NCI-H2029 treated with DMSO at 0.1 percent for 48 hours (cell line): ENCODE results near the gene OSBPL9.

ENCODE experiments used
- DNase-seq: peaks from one replicate; lab custom pipeline; 2025; lab: John Stamatoyannopoulos, UW

Gene OSBPL9

GRCh38 chr1:51735746-51736254 lies 118.9 kb downstream of the OSBPL9 start:
- DNase-seq = no peak

- DNase-seq = no peak
Observed at GRCh38 chr1:51736702-51737101, 119.8 kb downstream of the OSBPL9 start.

- no peak for DNase-seq
Observed at GRCh38 chr1:51738681-51739080, 121.8 kb downstream of the OSBPL9 start.

- DNase-seq = no peak
Observed at GRCh38 chr1:51740652-51741051, 123.8 kb downstream of the OSBPL9 start.

- no peak for DNase-seq
Observed at GRCh38 chr1:51741121-51741681, 124.3 kb downstream of the OSBPL9 start.

- DNase-seq = no peak
Observed at GRCh38 chr1:51744506-51745303, 127.8 kb downstream of the OSBPL9 start.

- no peak for DNase-seq
Observed at GRCh38 chr1:51745304-51745570, 128.3 kb downstream of the OSBPL9 start.

GRCh38 chr1:51749151-51749550 lies 132.3 kb downstream of the OSBPL9 start:
- DNase-seq = no peak

GRCh38 chr1:51750218-51750617 lies 133.3 kb downstream of the OSBPL9 start:
- DNase-seq = no peak

GRCh38 chr1:51750729-51751128 lies 133.8 kb downstream of the OSBPL9 start:
- no peak for DNase-seq

GRCh38 chr1:51752073-51752948 lies 135.4 kb downstream of the OSBPL9 start:
- no peak for DNase-seq

- no peak for DNase-seq
Observed at GRCh38 chr1:51753969-51754368, 137.1 kb downstream of the OSBPL9 start.

- DNase-seq = no peak
Observed at GRCh38 chr1:51754666-51755065, 137.8 kb downstream of the OSBPL9 start.

GRCh38 chr1:51755437-51755836 lies 138.5 kb downstream of the OSBPL9 start:
- DNase-seq = no peak

- DNase-seq = no peak
Observed at GRCh38 chr1:51756290-51756689, 139.4 kb downstream of the OSBPL9 start.

GRCh38 chr1:51758310-51758709 lies 141.4 kb downstream of the OSBPL9 start:
- no peak for DNase-seq

- no peak for DNase-seq
Observed at GRCh38 chr1:51760872-51761271, 144.0 kb downstream of the OSBPL9 start.

- DNase-seq = no peak
Observed at GRCh38 chr1:51761351-51761750, 144.5 kb downstream of the OSBPL9 start.

- DNase-seq = peak; percentile 62
Observed at GRCh38 chr1:51768971-51769588, 152.2 kb downstream of the OSBPL9 start.

- no peak for DNase-seq
Observed at GRCh38 chr1:51776408-51776807, 159.5 kb downstream of the OSBPL9 start.

GRCh38 chr1:51780927-51781326 lies 164.0 kb downstream of the OSBPL9 start:
- DNase-seq = no peak

- no peak for DNase-seq
Observed at GRCh38 chr1:51784997-51785421, 168.1 kb downstream of the OSBPL9 start.
